HepG2 (cell line): ENCODE data around the gene TMPO. TPM values are rescaled to one million over a fixed set of nuclear protein-coding genes. Genes with fewer than 3 reads are reported as not detected.

Experiments used
- ATRX ChIP-seq: sonication (generic); formaldehyde crosslinking; IDR thresholded peaks from 2 replicates; pipeline ENCODE4 v1.4.0; 2020; ENCODE audit warnings: missing genetic modification reagents, borderline replicate concordance
- CHD2 ChIP-seq: IDR thresholded peaks from 2 replicates; pipeline ENCODE4 v1.6.1; 2011; ENCODE audit warnings: low read depth, low read length, improper control_type of control experiment
- FOXA3 ChIP-seq: IDR thresholded peaks from 2 replicates; pipeline ENCODE4 v1.6.1; 2016; ENCODE audit warnings: missing genetic modification reagents, missing compliant biosample characterization
- HHEX ChIP-seq: IDR thresholded peaks from 2 replicates; pipeline ENCODE4 v1.6.1; 2016; ENCODE audit warnings: control low read depth
- HMGXB4 ChIP-seq, 2 experiments: sonication (generic) in 1 of 2; formaldehyde crosslinking in 1 of 2; IDR thresholded peaks; 2 replicates each; pipeline versions ENCODE4 v1.4.0 to v1.6.1; 2018 to 2020; ENCODE audit warnings: missing genetic modification reagents in 2 of 2, borderline replicate concordance in 1 of 2, low read depth in 1 of 2, mild to moderate bottlenecking in 1 of 2, missing biosample characterization in 1 of 2
- KDM6A ChIP-seq: IDR thresholded peaks from 2 replicates; pipeline ENCODE4 v1.6.1; 2016; ENCODE audit warnings: low read depth
- MAFF ChIP-seq: IDR thresholded peaks from 2 replicates; pipeline ENCODE4 v1.6.1; 2011; ENCODE audit warnings: low read depth, low read length, improper control_type of control experiment
- REPIN1 ChIP-seq: sonication (generic); formaldehyde crosslinking; IDR thresholded peaks from 2 replicates; pipeline ENCODE4 v1.8.0; 2022; ENCODE audit warnings: missing genetic modification reagents, low read depth, mild to moderate bottlenecking, borderline replicate concordance
- SIX1 ChIP-seq: sonication (generic); formaldehyde crosslinking; IDR thresholded peaks from 2 replicates; pipeline ENCODE4 v1.4.0; 2020; ENCODE audit warnings: missing genetic modification reagents, borderline replicate concordance
- TBP ChIP-seq: sonication (generic); formaldehyde crosslinking; IDR thresholded peaks from 2 replicates; pipeline ENCODE4 v1.5.0; 2020; ENCODE audit warnings: missing genetic modification reagents
- TSC22D2 ChIP-seq: sonication (generic); formaldehyde crosslinking; IDR thresholded peaks from 2 replicates; pipeline ENCODE4 v1.5.1; 2020; ENCODE audit warnings: missing genetic modification reagents, mild to moderate bottlenecking, borderline replicate concordance
- UBTF ChIP-seq: sonication (generic); formaldehyde crosslinking; IDR thresholded peaks from 2 replicates; pipeline ENCODE4 v1.4.0; 2020; ENCODE audit warnings: mild to moderate bottlenecking, missing genetic modification reagents
- ZEB1 ChIP-seq: IDR thresholded peaks from 2 replicates; pipeline ENCODE4 v1.6.1; 2012; ENCODE audit warnings: mild to moderate bottlenecking, low read depth, inconsistent platforms; ENCODE audit not compliant: insufficient replicate concordance
- ZKSCAN5 ChIP-seq: sonication (generic); formaldehyde crosslinking; IDR thresholded peaks from 2 replicates; pipeline ENCODE4 v1.5.1; 2020; ENCODE audit warnings: mild to moderate bottlenecking, missing genetic modification reagents
- ZNF20 ChIP-seq: sonication (generic); formaldehyde crosslinking; IDR thresholded peaks from 2 replicates; pipeline ENCODE4 v1.4.0; 2020; ENCODE audit warnings: mild to moderate bottlenecking, moderate library complexity, missing genetic modification reagents
- ZNF484 ChIP-seq: sonication (generic); formaldehyde crosslinking; IDR thresholded peaks from 2 replicates; pipeline ENCODE4 v1.5.1; 2020; ENCODE audit warnings: mild to moderate bottlenecking, low read depth, missing genetic modification reagents, borderline replicate concordance
- ZNF546 ChIP-seq: sonication (generic); formaldehyde crosslinking; conservative IDR thresholded peaks from 2 replicates; pipeline ENCODE4 v1.8.1; 2023; ENCODE audit warnings: mild to moderate bottlenecking, missing genetic modification reagents
- ZNF615 ChIP-seq: sonication (generic); formaldehyde crosslinking; IDR thresholded peaks from 2 replicates; pipeline ENCODE4 v1.5.0; 2020; ENCODE audit warnings: mild to moderate bottlenecking, missing genetic modification reagents, borderline replicate concordance
- ZNF616 ChIP-seq: sonication (generic); formaldehyde crosslinking; IDR thresholded peaks from 2 replicates; pipeline ENCODE4 v1.5.0; 2020; ENCODE audit warnings: low read depth, mild to moderate bottlenecking, missing genetic modification reagents
- ZNF652 ChIP-seq: IDR thresholded peaks from 2 replicates; pipeline ENCODE4 v1.6.1; 2016; ENCODE audit warnings: low read depth, borderline replicate concordance
- ZNF709 ChIP-seq: sonication (generic); formaldehyde crosslinking; IDR thresholded peaks from 2 replicates; pipeline ENCODE4 v1.5.0; 2020; ENCODE audit warnings: mild to moderate bottlenecking, missing genetic modification reagents
- polyA plus RNA-seq, 8 experiments: library from polyadenylated mRNA; depleted of rRNA in 3 of 8; stranded (reverse) in 7 of 8; unstranded in 1 of 8; fragments of >200 nt; fragmentation: Illumina TruSeq in 4 of 8; extraction: Trizol in 4 of 8; gene quantifications; 2 replicates each; pipeline versions ENCODE4 v1.2.1 to v1.2.3, GENCODE V29; 2011 to 2016; ENCODE audit warnings: low read depth in 4 of 8, missing spikeins in 1 of 8, mixed read lengths in 1 of 8; ENCODE audit not compliant: insufficient read depth in 1 of 8
- total RNA-seq, 5 experiments: library from RNA; depleted of rRNA; stranded (reverse); fragments of >200 nt; fragmentation: Illumina TruSeq; extraction: Trizol; gene quantifications; 2 replicates each; pipeline ENCODE4 v1.2.3, GENCODE V29; 2016; ENCODE audit warnings: low read depth in 1 of 5
- TF ChIP-seq, protein P1 (sequence below): sonication (generic); formaldehyde crosslinking; IDR thresholded peaks from 2 replicates; pipeline ENCODE4 v1.4.0; 2020; ENCODE audit warnings: missing genetic modification reagents, borderline replicate concordance

The TMPO gene
- total and polyA plus RNA-seq, 2 of the 13 experiments (the other 11 are each of a cell fraction or from before 2014, with no cell fraction given) = 24.2 to 167 TPM

GRCh38 chr12:98593351-98594049 lies 78.1 kb downstream of the TMPO start, which contains the start of gene SLC25A3 (continued):
- TF ChIP-seq, protein P1, sequence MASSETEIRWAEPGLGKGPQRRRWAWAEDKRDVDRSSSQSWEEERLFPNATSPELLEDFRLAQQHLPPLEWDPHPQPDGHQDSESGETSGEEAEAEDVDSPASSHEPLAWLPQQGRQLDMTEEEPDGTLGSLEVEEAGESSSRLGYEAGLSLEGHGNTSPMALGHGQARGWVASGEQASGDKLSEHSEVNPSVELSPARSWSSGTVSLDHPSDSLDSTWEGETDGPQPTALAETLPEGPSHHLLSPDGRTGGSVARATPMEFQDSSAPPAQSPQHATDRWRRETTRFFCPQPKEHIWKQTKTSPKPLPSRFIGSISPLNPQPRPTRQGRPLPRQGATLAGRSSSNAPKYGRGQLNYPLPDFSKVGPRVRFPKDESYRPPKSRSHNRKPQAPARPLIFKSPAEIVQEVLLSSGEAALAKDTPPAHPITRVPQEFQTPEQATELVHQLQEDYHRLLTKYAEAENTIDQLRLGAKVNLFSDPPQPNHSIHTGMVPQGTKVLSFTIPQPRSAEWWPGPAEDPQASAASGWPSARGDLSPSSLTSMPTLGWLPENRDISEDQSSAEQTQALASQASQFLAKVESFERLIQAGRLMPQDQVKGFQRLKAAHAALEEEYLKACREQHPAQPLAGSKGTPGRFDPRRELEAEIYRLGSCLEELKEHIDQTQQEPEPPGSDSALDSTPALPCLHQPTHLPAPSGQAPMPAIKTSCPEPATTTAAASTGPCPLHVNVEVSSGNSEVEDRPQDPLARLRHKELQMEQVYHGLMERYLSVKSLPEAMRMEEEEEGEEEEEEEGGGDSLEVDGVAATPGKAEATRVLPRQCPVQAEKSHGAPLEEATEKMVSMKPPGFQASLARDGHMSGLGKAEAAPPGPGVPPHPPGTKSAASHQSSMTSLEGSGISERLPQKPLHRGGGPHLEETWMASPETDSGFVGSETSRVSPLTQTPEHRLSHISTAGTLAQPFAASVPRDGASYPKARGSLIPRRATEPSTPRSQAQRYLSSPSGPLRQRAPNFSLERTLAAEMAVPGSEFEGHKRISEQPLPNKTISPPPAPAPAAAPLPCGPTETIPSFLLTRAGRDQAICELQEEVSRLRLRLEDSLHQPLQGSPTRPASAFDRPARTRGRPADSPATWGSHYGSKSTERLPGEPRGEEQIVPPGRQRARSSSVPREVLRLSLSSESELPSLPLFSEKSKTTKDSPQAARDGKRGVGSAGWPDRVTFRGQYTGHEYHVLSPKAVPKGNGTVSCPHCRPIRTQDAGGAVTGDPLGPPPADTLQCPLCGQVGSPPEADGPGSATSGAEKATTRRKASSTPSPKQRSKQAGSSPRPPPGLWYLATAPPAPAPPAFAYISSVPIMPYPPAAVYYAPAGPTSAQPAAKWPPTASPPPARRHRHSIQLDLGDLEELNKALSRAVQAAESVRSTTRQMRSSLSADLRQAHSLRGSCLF (CRISPR knock-in tag) = no peak
- no peak for TF ChIP-seq ZEB1
- TF ChIP-seq KDM6A (CRISPR knock-in tag) = no peak
- TF ChIP-seq TSC22D2 = peak; percentile 80; the same call in 1 of the 2 replicates
- peak; percentile 69 for TF ChIP-seq UBTF (CRISPR knock-in tag)
- no peak for TF ChIP-seq TBP
- TF ChIP-seq ZNF546 (CRISPR knock-in tag) = no peak
- TF ChIP-seq REPIN1 (CRISPR knock-in tag) = peak; percentile 76
- TF ChIP-seq MAFF = no peak
- TF ChIP-seq ATRX (CRISPR knock-in tag) = no peak
- no peak for TF ChIP-seq ZNF20 (CRISPR knock-in tag)
- peak; percentile 64 to 76 for TF ChIP-seq HMGXB4 (CRISPR knock-in tag; IDR thresholded peaks at IDR 0.05; ENCODE audit: borderline replicate concordance in 1 of 2, low read depth in 1 of 2)
- TF ChIP-seq HHEX (CRISPR knock-in tag) = no peak
- TF ChIP-seq ZNF484 (CRISPR knock-in tag) = no peak
- TF ChIP-seq CHD2 = peak; percentile 38; the same call in 1 of the 2 replicates
- TF ChIP-seq ZNF616 = no peak
- peak; percentile 74; the same call in 1 of the 2 replicates for TF ChIP-seq ZNF709 (CRISPR knock-in tag)
- TF ChIP-seq ZNF615 (CRISPR knock-in tag) = no peak
- 0 out of 2 replicates have a peak, but pooled peaks have one; percentile 29 for TF ChIP-seq ZNF652 (CRISPR knock-in tag)
- TF ChIP-seq SIX1 (CRISPR knock-in tag) = no peak
- peak; percentile 60 for TF ChIP-seq FOXA3
- no peak for TF ChIP-seq ZKSCAN5
